Mesendoderm (in vitro differentiated cells): ENCODE results near the gene PSMA7.
A peak's percentile ranks its signal among the peaks of the same experiment; 100 is the strongest.

Experiments
- DNase-seq: peaks from one replicate; pipeline ENCODE4 v3.0.0; 2013
- H2AK5ac ChIP-seq: 2 replicates; pipeline ENCODE4 v1.6.1; 2013; ENCODE audit warnings: low read length, inconsistent platforms
- H2BK120ac ChIP-seq: 2 replicates; pipeline ENCODE4 v1.6.1; 2013; ENCODE audit warnings: low read depth, mild to moderate bottlenecking, low read length, moderate library complexity, mixed read lengths
- H2BK15ac ChIP-seq: replicated peaks from 2 replicates; pipeline ENCODE4 v1.6.1; 2013; ENCODE audit warnings: low read depth, mild to moderate bottlenecking, moderate library complexity
- H2BK5ac ChIP-seq: 2 replicates; pipeline ENCODE4 v1.6.1; 2013; ENCODE audit warnings: low read length, inconsistent platforms
- H3K18ac ChIP-seq: 2 replicates; pipeline ENCODE4 v1.6.1; 2013; ENCODE audit warnings: mild to moderate bottlenecking, low read length, mixed read lengths
- H3K23ac ChIP-seq: one replicate; pipeline ENCODE4 v1.6.1; 2013; ENCODE audit warnings: low read length
- H3K27ac ChIP-seq: 2 replicates; pipeline ENCODE4 v1.5.1; 2013; ENCODE audit warnings: low read depth, mild to moderate bottlenecking, inconsistent platforms, low read length, moderate library complexity
- H3K27me3 ChIP-seq: 2 replicates; pipeline ENCODE4 v1.6.1; 2013; ENCODE audit warnings: low read length, control low read depth, mild to moderate bottlenecking, inconsistent platforms; ENCODE audit not compliant: insufficient read depth, poor library complexity
- H3K36me3 ChIP-seq: 2 replicates; pipeline ENCODE4 v1.6.1; 2013; ENCODE audit warnings: low read length, inconsistent platforms; ENCODE audit not compliant: control insufficient read depth, insufficient read depth
- H3K4ac ChIP-seq: one replicate; pipeline ENCODE4 v1.6.1; 2013; ENCODE audit warnings: low read depth, mild to moderate bottlenecking, low read length, moderate library complexity
- H3K4me1 ChIP-seq: 2 replicates; pipeline ENCODE4 v1.6.1; 2013; ENCODE audit warnings: low read depth, low read length, inconsistent platforms; ENCODE audit not compliant: control insufficient read depth
- H3K4me2 ChIP-seq: 2 replicates; pipeline ENCODE4 v1.6.1; 2013; ENCODE audit warnings: low read length
- H3K4me3 ChIP-seq: 2 replicates; pipeline ENCODE4 v1.5.1; 2013; ENCODE audit warnings: mild to moderate bottlenecking, low read length
- H3K56ac ChIP-seq: one replicate; pipeline ENCODE4 v1.6.1; 2013; ENCODE audit warnings: low read length
- H3K79me1 ChIP-seq: 2 replicates; pipeline ENCODE4 v1.6.1; 2013; ENCODE audit warnings: low read length, inconsistent platforms
- H3K79me2 ChIP-seq: 2 replicates; pipeline ENCODE4 v1.6.1; 2013; ENCODE audit warnings: mild to moderate bottlenecking, low read length; ENCODE audit not compliant: control insufficient read depth, insufficient read depth
- H3K9ac ChIP-seq: 2 replicates; pipeline ENCODE4 v1.6.1; 2013; ENCODE audit warnings: low read length, inconsistent platforms
- H4K5ac ChIP-seq: one replicate; pipeline ENCODE4 v1.6.1; 2013; ENCODE audit warnings: low read length
- H4K8ac ChIP-seq: one replicate; pipeline ENCODE4 v1.6.1; 2013; ENCODE audit warnings: low read depth, mild to moderate bottlenecking, control low read depth, low read length, moderate library complexity
- WGBS: extraction: QIAGEN DNeasy Blood & Tissue Kit; methylation state at CpG from one replicate; pipeline ENCODE4 v1.1.7; 2013; ENCODE audit warnings: low lambda C conversion rate, missing lambda C conversion rate; ENCODE audit not compliant: insufficient coverage; ENCODE audit errors: extremely low coverage; 5-methylcytosine and 5-hydroxymethylcytosine counted together

PSMA7 gene

DNA sequence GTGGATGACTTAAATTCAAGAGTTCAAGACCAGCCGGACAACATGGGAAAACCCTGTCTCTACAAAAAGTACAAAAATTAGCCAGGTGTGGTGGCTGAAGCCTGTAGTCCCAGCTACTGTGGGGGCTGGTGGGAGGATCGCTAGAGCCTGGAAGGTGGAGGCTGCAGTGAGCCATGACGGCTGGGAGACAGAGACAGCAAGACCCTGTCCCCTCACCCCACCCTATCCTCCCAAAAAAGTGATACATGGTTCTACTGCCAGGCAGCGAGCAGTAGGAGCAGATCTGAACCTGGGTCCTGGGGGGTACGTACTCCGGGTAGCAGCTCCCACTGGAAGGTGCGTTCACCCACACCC is 2.2 kb downstream of the PSMA7 start:
- peaks cover 58% of the 10 kb centered on the region for H3K79me2 ChIP-seq
- no peak overlapping the region for H3K27ac ChIP-seq
- no peak overlapping the region for H3K23ac ChIP-seq
- H4K8ac ChIP-seq, result no peak overlapping the region
- H3K4me1 ChIP-seq, result peaks cover 7% of the 10 kb centered on the region
- peak overlapping the region; percentile 9 for H3K4me2 ChIP-seq
- peak overlapping the region; percentile 97 for H3K9ac ChIP-seq
- no peak for DNase-seq
- no peak overlapping the region for H2AK5ac ChIP-seq
- H2BK5ac ChIP-seq, result no peak overlapping the region
- H4K5ac ChIP-seq, result no peak overlapping the region
- no peak overlapping the region for H2BK15ac ChIP-seq
- H2BK120ac ChIP-seq, result no peak overlapping the region
- peak overlapping the region; percentile 58 for H3K56ac ChIP-seq
- H3K79me1 ChIP-seq, result peaks cover 31% of the 10 kb centered on the region
- no peak overlapping the region for H3K18ac ChIP-seq
- H3K36me3 ChIP-seq, result peaks cover 24% of the 10 kb centered on the region
- no peak overlapping the region for H3K4ac ChIP-seq
- no peak overlapping the region for H3K4me3 ChIP-seq
- H3K27me3 ChIP-seq, result no peaks in the 10 kb centered on the region
- no CpG with 5 or more reads among the region's 7 CpGs for WGBS

- Histone ChIP-seq H2BK120ac (no peak overlapping the region), H3K4me2 (no peak overlapping the region), H2BK15ac (no peak overlapping the region), H3K4me3 (no peak overlapping the region), H3K18ac (no peak overlapping the region), H3K27ac (no peak overlapping the region), H3K79me1 (peaks cover 23% of the 10 kb centered on the region), H3K36me3 (peaks cover 32% of the 10 kb centered on the region), H3K4me1 (peaks cover 4% of the 10 kb centered on the region), H3K79me2 (peaks cover 44% of the 10 kb centered on the region), H4K8ac (no peak overlapping the region), H3K9ac (no peak overlapping the region), H4K5ac (no peak overlapping the region), H3K56ac (no peak overlapping the region), H3K4ac (no peak overlapping the region), H3K23ac (no peak overlapping the region), H2AK5ac (no peak overlapping the region), H2BK5ac (no peak overlapping the region), H3K27me3 (no peaks in the 10 kb centered on the region)
- no CpG with 5 or more reads among the region's 13 CpGs for WGBS
- no peak for DNase-seq
Observed at GRCh38 chr20:62139636-62140035, 3.6 kb downstream of the PSMA7 start.

GRCh38 chr20:62138912-62139311 is 4.3 kb downstream of the PSMA7 start:
- Histone ChIP-seq H3K9ac (no peak overlapping the region), H3K36me3 (peaks cover 32% of the 10 kb centered on the region), H3K79me1 (peaks cover 20% of the 10 kb centered on the region), H3K27ac (no peak overlapping the region), H2BK5ac (no peak overlapping the region), H3K4ac (no peak overlapping the region), H2BK15ac (no peak overlapping the region), H3K18ac (no peak overlapping the region), H2AK5ac (no peak overlapping the region), H3K79me2 (peaks cover 37% of the 10 kb centered on the region), H4K5ac (no peak overlapping the region), H3K27me3 (no peaks in the 10 kb centered on the region), H3K56ac (no peak overlapping the region), H3K4me1 (peaks cover 3% of the 10 kb centered on the region), H4K8ac (no peak overlapping the region), H2BK120ac (no peak overlapping the region), H3K4me2 (no peak overlapping the region), H3K23ac (no peak overlapping the region), H3K4me3 (no peak overlapping the region)
- DNase-seq, result no peak
- WGBS, result no CpG with 5 or more reads among the region's 10 CpGs

DNA sequence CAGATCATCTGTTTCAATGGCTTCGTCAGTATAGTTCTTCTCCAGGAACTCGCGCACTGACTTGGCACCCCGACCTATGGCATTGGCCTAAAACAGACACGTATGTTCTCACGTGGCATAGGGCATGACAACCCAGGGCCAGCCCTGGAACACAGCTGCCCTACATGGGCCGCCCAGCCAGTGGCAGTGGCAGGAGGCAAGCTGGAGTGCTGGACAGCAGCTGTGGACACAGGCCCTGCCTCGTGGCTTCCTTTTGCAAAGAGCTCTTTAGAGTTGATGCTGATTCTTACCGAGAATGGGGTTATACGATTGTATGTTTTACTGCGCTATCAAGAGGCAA is 5.0 kb downstream of the PSMA7 start:
- no peak overlapping the region for H3K56ac ChIP-seq
- no peak overlapping the region for H2AK5ac ChIP-seq
- H3K4me3 ChIP-seq, result no peak overlapping the region
- no peaks in the 10 kb centered on the region for H3K27me3 ChIP-seq
- peaks cover 34% of the 10 kb centered on the region for H3K36me3 ChIP-seq
- no peak overlapping the region for H3K27ac ChIP-seq
- no peak overlapping the region for H2BK15ac ChIP-seq
- H3K4ac ChIP-seq, result no peak overlapping the region
- peaks cover 37% of the 10 kb centered on the region for H3K79me2 ChIP-seq
- H3K4me2 ChIP-seq, result no peak overlapping the region
- no peak for DNase-seq
- no peak overlapping the region for H4K5ac ChIP-seq
- H3K18ac ChIP-seq, result no peak overlapping the region
- no peak overlapping the region for H4K8ac ChIP-seq
- H2BK5ac ChIP-seq, result no peak overlapping the region
- peaks cover 22% of the 10 kb centered on the region for H3K79me1 ChIP-seq
- no peak overlapping the region for H2BK120ac ChIP-seq
- H3K4me1 ChIP-seq, result peaks cover 3% of the 10 kb centered on the region
- H3K23ac ChIP-seq, result no peak overlapping the region
- WGBS, result no CpG with 5 or more reads among the region's 11 CpGs
- H3K9ac ChIP-seq, result no peak overlapping the region

GRCh38 chr20:62137478-62138203 is 5.6 kb downstream of the PSMA7 start:
- peaks cover 23% of the 10 kb centered on the region for H3K79me1 ChIP-seq
- no peak overlapping the region for H3K4ac ChIP-seq
- H3K27ac ChIP-seq, result no peak overlapping the region
- H3K9ac ChIP-seq, result no peak overlapping the region
- no peak overlapping the region for H3K4me2 ChIP-seq
- H3K36me3 ChIP-seq, result peaks cover 34% of the 10 kb centered on the region
- H3K4me1 ChIP-seq, result peaks cover 3% of the 10 kb centered on the region
- no peak overlapping the region for H2AK5ac ChIP-seq
- no peak overlapping the region for H2BK120ac ChIP-seq
- no CpG with 5 or more reads among the region's 8 CpGs for WGBS
- no peak overlapping the region for H2BK5ac ChIP-seq
- no peak for DNase-seq
- H3K56ac ChIP-seq, result no peak overlapping the region
- no peaks in the 10 kb centered on the region for H3K27me3 ChIP-seq
- no peak overlapping the region for H4K8ac ChIP-seq
- no peak overlapping the region for H2BK15ac ChIP-seq
- no peak overlapping the region for H3K4me3 ChIP-seq
- no peak overlapping the region for H3K23ac ChIP-seq
- H3K18ac ChIP-seq, result no peak overlapping the region
- H3K79me2 ChIP-seq, result peaks cover 33% of the 10 kb centered on the region
- no peak overlapping the region for H4K5ac ChIP-seq

DNA sequence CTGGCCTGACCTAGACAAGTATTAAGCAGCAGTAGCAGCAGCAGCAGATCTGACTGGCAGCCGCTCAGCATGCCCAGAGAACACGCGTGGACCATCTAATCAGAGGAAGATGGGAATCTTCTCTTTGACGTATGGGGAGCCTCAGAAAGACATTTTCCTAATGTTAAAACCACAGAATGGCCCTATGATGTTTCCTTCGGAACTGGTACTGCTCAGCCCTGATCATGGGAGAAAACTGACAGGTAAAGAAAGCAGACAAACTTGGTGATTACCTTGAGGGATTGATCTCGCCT is 6.2 kb downstream of the PSMA7 start:
- Histone ChIP-seq H3K79me1 (peaks cover 23% of the 10 kb centered on the region), H3K18ac (no peak overlapping the region), H3K4me1 (peaks cover 3% of the 10 kb centered on the region), H2BK120ac (no peak overlapping the region), H3K79me2 (peaks cover 27% of the 10 kb centered on the region), H3K56ac (no peak overlapping the region), H2AK5ac (no peak overlapping the region), H2BK15ac (no peak overlapping the region), H3K36me3 (peaks cover 34% of the 10 kb centered on the region), H4K5ac (no peak overlapping the region), H3K9ac (no peak overlapping the region), H3K27me3 (no peaks in the 10 kb centered on the region), H3K4ac (no peak overlapping the region), H3K4me2 (no peak overlapping the region), H3K23ac (no peak overlapping the region), H3K4me3 (no peak overlapping the region), H3K27ac (no peak overlapping the region), H2BK5ac (no peak overlapping the region), H4K8ac (no peak overlapping the region)
- DNase-seq, result no peak
- no CpG with 5 or more reads among the region's 6 CpGs for WGBS
